Muscle of arm (tissue), 12 donors: ENCODE results near the gene TUBA4B. TPM values are rescaled to one million over a fixed set of nuclear protein-coding genes. Genes with fewer than 3 reads are reported as not detected.
"Not testable (repeated sequence)": the region's sequence is repeated elsewhere in the genome, so short reads cannot be mapped to it uniquely, and the experiment has no call there.

Experiments used
- DNase-seq: peaks from one replicate; pipeline ENCODE4 v3.0.0-alpha.2; 2013
- polyA plus RNA-seq, 12 donors: library from polyadenylated mRNA; unstranded; fragments of 120-200 nt; gene quantifications; one replicate each; pipeline ENCODE4 v1.2.1, GENCODE V29; 2013; ENCODE audit not compliant: insufficient read length in 12 of 12

TUBA4B gene
- polyA plus RNA-seq, 12 donors = 0.21 to 0.24 (median 0.23) TPM; not detected in 9

DNA sequence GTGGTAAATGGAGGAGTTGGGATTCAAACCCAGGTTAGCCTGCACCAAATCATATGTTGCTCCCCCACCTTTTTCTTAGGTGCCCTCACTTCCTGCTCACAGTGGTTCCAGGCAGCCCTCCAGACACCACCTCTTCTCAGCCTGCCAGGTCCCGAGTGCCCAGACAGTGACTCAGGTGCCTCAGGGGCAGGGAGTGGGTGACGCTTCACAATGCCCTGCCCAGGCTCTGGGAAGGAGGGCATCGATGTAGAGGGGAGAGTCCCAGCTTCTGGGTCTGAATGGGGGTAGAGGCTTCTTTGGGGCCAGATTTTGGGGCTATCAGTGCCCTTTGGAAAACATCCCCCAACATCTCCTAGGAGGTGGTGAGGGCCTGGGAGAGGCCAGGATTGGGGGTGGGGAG, 20.9 kb downstream of the TUBA4B start:
- DNase-seq = no peak

GRCh38 chr2:219274361-219274921, 21.4 kb downstream of the TUBA4B start:
- no peak for DNase-seq

DNA sequence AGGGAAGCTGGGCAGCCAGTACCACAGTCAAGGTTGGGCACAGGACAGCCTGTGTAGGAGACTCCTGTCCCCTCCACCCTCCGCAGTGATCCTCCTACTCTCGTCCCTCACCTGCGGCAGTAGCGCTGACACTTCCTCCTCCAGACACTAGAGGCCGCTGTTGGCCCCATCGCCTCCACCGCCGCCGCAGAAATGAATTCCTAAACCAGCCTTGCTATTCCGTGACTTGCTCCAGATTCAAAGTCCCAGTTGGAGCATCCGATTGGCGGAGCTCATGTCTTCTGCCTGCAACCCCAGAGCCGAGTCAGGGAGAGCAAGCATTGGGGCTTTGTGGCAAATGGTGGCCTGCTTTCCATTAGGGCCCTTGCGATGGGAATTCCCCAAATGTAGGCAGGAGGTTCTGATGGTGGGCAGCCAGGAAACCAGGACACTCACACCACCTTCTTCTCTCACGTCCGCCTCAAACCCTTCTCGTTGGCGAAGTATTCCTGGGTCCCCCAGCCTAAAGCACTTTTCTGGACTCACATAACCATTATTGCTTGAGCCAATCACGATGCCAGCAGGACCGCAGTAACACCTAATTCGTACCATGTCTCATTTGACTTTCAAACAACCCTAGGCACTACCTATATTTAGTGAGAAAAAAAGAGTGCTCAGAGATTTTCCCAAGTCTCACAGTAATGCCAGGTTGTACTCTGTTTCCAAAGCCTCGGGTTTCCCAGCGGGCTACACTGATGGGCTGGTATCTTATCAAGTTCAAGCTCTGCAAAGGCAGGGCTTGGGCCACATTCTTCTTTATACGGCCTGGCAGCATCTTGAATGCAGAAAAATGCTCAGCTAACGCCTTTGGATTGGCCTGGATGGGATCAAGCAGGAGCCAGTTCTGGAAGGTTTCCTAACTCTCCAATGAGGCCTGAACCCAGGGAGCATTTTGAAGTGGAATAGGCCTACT, 24.9 kb downstream of the TUBA4B start:
- DNase-seq = peak; percentile 81

- no peak for DNase-seq
Measured at GRCh38 chr2:219278655-219279150, 25.7 kb downstream of the TUBA4B start.

GRCh38 chr2:219279151-219279915, 26.3 kb downstream of the TUBA4B start, which contains the start of gene DNAJB2:
Gene DNAJB2 (plus strand): TSS chr2:219279366. CDS start chr2:219279834, 468 bp downstream.
- peak; percentile 99 for DNase-seq

DNA sequence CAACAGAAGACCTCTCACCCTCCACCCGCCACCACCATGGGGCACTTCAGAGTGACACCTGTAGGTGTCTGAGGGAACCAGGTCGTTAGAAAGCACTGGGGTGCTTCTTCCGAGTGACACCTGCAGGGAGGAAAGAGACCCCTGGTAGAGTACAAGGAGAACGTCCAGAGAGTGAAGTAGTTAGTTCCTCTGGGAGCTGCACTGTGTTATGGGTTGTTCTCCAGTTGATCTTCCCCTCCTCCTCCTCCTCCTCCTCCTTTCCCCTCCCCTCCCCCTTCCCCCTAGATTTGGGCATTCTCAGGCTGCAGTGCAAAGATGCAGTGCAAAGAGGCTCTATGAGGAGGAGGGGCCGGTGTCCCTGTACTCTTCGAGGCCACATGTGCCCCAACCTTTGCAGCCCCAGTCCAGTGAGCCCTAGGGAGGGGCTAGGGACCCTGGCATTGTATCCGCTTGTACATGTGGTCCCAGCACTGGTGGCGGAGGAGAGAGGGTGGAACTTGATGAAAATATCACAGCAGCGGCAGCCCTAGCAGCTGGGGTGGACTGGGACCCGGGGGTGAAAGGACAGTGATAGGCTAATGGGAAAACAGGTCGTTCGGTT, 27.0 kb downstream of the TUBA4B start:
- DNase-seq = no peak

GRCh38 chr2:219280651-219281050, 27.6 kb downstream of the TUBA4B start:
- DNase-seq = no peak

DNA sequence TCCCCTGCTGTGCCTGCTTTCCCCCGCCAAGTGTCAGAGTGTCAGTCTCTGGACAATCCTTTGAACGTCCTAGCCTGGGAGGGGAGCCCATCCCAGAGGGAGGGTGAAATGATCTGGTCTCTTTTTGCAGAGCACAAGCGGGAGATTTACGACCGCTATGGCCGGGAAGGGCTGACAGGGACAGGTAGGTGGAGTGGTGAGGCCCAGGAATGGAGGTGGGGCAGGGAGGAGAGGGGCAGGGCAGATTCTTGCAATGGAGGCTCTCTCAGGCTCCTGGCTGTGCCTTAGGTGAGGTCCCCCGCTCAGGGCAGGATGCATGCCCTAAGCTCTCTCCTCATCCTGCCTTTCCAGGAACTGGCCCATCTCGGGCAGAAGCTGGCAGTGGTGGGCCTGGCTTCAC, 28.5 kb downstream of the TUBA4B start:
- no peak for DNase-seq

DNA sequence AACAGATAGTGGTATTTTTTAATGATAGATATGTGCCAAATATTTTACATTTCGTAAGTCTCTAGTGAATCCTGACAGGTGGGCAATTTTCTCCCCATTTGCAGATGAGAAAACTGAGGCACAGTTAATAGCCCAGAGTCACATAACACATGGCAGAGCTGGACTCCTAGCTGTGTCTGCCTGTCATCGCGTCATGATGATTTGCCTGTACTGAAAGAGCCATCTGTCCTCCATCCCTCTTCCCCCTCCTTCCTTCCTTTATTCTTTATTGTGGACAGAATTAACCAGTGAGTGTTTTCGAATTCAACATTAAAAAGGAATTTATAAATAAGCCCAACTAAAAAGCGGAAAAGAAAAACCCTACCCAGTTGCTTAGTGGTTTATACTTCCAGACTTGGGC, 29.3 kb downstream of the TUBA4B start:
- DNase-seq = no peak

- DNase-seq = no peak
Measured at GRCh38 chr2:219282943-219283581, 30.0 kb downstream of the TUBA4B start.

GRCh38 chr2:219284501-219285372, 31.7 kb downstream of the TUBA4B start:
- DNase-seq = no peak

DNA sequence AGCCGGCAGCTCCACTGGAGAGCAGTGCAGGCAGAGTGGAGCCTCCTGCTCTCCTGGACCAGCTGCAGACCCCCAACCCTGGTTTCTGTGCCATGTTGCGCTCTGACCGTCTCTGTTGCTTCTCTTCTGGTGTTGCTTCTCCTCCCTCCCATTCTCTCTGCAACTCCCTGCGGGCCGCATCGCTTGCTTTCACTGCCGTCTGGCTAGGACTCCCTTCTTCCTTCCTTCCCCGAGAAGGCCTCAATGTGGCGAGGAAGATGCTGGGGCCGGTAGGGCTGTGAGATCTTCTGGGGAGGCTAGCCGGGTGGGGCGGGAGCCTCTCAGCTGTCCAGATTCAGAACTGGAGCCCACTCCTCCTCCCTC, 32.3 kb downstream of the TUBA4B start:
- DNase-seq = no peak

DNA sequence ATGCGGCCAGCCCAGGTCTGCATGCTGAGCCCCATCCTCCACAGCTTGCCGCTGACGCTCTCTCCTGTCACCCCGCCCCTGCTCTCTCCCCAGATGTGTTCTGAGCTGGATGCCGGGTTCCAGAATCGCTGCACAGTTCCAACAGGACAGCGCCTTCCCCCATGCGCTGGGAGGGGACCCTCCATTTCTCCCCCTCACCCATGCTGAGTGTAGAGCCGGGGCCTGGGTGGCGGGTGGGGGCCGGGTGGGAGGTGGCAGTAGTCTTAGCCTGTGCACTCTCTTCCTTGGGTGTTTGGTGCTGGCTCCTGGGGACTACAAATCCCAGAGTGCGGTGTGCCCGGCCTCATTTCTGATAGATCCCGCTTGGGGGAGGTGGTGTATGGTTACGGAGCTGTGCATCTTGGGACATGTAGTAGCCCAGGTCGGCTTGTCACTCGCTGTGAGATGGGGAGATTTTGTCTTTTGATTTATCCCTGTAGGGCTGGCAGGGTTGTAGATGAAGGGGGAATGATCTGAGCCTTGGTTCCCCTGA, 32.9 kb downstream of the TUBA4B start:
- DNase-seq = peak; percentile 65

DNA sequence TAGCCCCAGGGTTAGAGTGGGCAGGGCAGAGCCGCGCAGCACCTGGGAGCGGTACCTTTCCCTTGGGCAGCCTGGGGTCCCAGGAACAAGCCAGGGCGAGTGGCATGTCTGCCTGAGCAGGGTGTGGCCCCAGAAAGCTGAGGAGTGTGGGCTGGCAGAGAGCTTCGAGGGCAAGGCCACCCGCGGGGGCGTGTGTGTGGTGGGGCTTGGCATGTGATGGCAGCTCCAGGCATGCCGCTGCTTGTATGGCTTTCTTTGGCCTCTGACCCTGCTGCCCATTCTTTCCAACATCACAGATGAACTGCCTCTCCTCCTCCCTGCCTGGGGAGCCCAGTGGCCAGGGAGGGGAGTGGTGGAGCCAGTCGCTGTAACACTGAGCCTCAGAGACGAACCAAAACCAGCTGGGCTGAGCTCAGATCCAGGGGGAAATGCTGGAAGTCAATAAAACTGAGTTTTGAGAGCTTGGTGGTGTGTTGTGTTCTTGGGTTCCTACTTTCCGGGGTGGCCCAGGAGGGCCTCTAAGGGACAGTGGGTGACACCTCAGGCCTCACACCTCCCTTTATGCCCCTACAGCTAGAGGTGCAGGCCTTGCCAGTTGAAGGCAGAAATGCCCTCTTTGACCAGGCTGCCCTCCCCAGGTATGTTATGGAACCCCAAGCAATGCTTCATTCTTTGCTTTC, 33.5 kb downstream of the TUBA4B start:
- DNase-seq = no peak

DNA sequence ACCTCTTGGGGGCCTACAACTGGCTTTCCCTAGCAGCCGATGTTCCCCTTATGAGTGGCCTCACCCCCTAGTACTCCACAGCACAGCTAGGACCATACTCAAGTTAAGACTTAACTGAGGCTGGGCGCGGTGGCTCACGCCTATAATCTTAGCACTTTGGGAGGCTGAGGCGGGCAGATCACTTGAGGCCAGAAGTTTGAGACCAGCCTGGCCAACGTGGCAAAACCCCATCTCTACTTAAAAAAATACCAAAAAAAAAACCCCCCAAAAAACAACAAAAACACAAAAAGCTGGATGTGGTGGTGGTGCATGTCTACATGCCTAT, 34.0 kb downstream of the TUBA4B start:
- DNase-seq = not testable (repeated sequence)

GRCh38 chr2:219287580-219288265, 34.7 kb downstream of the TUBA4B start:
- no peak for DNase-seq

GRCh38 chr2:219289195-219289536, 36.1 kb downstream of the TUBA4B start:
- no peak for DNase-seq

DNA sequence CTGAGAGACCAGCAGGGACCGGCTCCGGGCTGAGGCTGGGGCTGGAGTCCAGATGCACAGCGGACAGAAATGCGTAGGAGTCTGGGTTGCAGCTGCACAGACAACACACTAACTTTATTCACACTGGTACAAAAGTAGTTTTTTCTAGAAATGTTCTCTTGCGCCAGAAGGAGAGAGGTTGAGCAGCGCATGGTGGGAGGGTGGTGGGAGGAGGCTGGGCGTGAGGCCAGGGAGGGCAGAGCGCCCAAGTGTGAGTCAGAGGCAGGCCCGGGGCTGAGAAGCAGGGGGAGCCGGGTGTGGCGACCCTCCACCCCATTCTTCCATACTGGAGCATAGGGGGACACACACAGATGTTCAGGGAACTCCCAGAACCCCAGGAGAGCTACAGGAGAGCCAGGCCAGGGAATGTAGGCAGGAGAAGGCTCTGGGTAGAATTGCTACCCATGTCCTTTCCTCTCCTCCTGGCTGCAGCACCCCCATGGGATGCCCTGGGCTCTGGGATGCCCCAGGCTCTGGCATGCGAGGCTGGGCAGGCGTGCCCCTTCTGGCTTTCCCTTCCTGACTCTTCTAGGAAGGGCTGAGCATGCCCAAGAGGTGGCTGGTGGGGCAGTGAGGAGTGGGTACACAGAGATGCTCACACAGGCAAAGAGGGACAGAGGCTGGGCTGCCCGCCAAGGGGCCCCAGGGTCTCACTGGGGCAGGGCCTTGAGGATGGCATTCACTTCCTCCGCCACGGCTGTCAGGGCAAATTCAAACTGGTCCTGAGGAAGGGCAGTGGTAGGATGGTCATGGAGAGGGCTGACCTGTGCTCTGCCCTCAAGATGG, 36.7 kb downstream of the TUBA4B start:
- peak; percentile 93 for DNase-seq
